Measurements from ENCODE around the gene CGGBP1.
"Not testable (repeated sequence)": the region's sequence is repeated elsewhere in the genome, so short reads cannot be mapped to it uniquely, and the experiment has no call there.

Gene CGGBP1

DNA sequence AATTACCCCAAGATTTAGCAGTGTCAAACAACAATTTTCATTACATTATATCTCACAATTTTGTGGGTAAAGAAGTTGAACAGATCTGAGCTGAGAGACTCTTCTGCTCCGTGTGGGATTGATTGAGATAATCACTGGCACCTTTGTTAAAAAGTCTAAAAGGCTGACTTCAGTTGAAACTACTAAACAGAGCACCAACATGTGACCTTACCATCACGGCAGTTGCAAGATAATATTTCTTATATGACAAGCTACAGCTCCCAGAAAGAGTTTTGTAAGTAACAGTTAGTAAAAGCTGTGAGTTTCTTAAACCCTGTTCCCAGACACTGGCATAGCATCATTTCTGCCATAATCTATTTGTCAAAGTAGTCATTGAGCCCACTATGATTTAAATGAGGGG lies 25.0 kb downstream of the CGGBP1 start:
- FAIRE-seq, result no peak

GRCh38 chr3:88033079-88033478 lies 25.7 kb downstream of the CGGBP1 start:
- no peak for FAIRE-seq

GRCh38 chr3:88032245-88032644 lies 26.6 kb downstream of the CGGBP1 start:
- peak; percentile 61 for FAIRE-seq

DNA sequence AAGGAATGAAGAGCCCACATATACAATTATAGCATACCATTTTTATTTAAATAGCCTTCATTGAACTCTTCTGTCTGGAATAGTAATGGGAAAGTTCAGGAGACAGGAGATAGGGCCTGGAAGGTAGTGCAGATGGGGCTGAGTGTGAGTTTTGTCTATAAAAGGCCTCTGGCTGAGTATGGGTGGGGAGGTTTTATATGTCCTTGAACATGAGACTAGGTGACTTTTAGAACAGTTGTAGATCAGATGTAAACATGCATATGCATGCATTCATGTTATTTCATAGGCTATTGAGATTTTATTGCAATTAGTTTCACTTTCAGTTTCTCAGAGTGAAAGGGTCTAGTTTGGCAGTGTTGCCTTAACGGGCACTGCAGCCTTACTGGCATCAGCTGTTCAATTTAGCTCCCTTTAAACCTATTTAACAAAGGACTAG lies 27.1 kb downstream of the CGGBP1 start:
- FAIRE-seq, result peak; percentile 94

- no peak for FAIRE-seq
Observed at GRCh38 chr3:88030210-88030609, 28.6 kb downstream of the CGGBP1 start.

DNA sequence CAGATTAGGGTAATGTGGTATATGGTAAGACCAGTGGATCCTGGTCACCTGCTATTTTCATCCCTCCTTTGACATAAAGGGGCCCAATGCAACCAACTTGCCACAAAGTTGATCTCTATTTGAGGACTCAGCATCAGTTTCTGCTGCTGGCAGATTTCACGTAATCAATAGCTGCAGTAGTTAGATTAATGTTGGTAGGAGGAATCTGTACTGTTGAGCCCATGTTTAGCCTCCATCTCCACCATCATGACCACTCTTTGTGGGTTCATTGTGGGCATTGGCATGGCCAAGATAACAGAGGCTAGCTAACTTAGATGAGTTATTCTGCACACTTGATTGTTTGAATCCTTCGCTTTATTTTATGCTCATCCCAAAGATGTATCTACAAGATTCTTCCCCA lies 29.9 kb downstream of the CGGBP1 start:
- FAIRE-seq, result no peak

DNA sequence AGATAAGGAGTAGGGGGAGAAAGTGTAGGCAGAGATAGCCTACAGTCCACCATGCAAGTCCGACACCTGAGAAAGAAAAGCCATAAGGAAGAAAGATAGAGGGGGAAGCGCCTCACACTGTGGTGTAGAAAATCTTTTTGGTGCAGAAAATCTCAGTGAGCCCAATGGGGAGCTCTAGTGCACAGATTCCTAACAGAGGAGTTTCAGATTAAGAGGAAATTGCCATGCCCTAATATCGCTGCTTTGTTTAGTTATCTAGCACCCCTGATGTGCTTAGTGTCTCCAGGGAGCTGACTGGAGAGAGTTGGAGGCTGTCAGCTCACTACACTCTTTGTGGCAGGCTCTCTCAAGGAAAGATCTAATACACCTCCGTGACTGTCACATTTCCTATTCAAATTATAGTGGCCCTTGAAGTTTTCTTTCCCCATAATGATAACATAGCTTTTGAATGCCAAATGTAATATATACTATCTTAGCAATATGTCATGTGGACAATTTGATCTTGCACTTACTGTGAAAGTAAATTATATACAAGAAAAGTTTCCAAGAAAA lies 33.7 kb downstream of the CGGBP1 start:
- FAIRE-seq, result no peak

DNA sequence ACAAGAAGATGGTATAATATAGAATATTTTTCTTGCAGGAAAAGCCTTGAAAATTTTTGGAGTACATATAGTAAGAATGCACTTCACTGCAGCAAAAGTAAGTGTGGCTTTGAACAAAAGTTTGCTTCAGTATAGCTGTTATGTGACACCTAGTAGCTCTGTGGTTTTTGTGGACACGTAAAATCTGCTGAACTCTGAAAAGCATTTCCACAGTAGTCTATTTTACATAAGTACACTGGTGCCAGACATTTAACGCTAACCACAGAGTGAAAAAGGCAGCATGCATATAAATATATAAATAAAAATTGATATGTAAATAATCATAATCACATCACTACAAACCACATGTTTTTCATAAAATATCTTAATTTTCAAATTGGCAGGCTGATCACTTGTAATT lies 39.8 kb downstream of the CGGBP1 start:
- no peak for FAIRE-seq

GRCh38 chr3:88015656-88016055 lies 43.1 kb downstream of the CGGBP1 start:
- not testable (repeated sequence) for FAIRE-seq

DNA sequence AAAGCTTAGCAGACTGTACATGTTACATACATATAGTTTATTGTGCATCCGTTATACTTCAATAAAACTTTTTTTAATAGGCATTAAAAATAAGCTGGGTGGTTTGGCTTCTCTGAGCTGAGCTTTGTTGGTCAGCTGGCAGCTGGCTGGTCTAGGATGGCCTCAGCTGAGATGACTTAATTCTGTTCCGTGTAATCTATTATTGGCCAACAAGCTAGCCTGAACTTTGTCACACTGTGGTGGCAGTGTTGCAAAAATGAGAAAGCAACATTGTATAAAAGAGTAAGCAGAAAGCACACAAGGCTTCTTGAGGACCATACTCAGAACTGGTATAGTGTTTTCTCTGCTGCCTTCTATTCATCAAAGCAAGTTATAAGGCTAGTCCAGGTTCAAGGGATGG lies 45.2 kb downstream of the CGGBP1 start:
- no peak for FAIRE-seq

DNA sequence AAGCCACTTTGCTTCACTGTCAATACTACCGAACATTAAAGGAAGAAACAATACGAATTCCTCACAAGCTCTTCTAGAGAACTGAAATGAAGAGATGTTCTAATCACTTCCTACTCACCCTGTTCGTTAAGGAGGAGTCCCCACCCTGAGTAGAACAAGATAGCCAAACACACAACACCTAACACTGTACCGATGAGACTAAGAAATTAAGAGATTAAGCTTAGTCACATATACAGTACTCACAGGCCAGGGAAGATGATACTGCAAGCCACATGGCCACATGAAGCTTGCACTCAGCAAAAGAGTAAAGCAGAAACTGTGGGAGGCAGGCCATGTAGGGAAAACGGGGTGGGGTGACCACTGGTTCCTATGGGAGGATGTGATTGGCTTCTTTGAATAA lies 48.0 kb downstream of the CGGBP1 start:
- no peak for FAIRE-seq

DNA sequence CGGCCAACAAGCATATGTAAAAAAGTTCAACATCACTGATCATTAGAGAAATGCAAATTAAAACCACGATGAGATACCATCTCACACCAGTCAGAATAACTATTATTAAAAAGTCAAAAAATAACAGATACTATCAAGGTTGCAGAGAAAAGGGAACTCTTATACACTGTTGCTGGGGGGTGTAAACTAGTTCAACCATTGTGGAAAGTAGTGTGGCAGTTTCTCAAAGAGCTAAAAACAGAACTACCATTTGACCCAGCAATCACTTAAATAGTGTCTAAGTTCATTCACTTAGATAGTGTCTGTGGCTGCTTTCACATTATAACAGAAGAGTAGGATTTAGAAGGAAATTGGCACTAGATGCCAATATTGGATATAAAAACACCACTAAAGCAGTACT lies 49.7 kb downstream of the CGGBP1 start:
- FAIRE-seq, result no peak

GRCh38 chr3:88005066-88005465 lies 53.7 kb downstream of the CGGBP1 start:
- FAIRE-seq, result peak; percentile 95

DNA sequence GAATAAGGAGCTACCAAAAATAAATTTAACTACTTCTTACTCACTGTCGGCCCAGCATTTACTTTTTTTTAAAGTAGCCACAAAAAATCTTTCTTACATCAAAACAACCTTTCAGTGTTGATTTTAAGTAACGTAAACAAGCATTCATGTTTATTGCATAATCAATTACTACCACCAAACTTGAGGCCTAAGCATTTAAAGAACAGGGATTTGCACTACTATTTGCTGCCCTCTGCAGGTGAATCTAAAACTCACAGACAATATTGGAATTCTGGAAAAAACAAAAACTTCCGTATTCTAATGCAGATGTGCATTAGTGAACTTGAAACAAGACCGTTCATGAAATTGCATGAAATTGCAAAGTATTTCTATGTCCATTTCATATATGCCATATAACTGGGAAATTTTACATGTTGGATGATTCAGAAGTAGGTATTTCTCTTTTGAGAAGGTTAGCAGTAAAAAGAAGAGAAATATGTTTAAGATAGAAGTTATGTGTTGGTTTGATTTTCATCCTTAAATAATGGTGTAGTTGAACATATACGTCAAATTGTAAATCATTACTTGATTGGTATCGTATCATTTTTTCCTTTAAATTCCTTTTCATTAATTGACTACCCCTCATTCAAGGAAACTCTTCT lies 55.6 kb downstream of the CGGBP1 start:
- FAIRE-seq, result peak; percentile 98

- no peak for FAIRE-seq
Observed at GRCh38 chr3:88002448-88002847, 56.4 kb downstream of the CGGBP1 start.

All from islet of Langerhans (tissue), 1 donor.